Mammary microvascular endothelial cell (primary cell): ENCODE measurements around the gene POLD3. TPM values are rescaled to one million over a fixed set of nuclear protein-coding genes. Genes with fewer than 3 reads are reported as not detected.

Experiments
- total RNA-seq: library from RNA; depleted of rRNA; stranded (reverse); fragments of >200 nt; gene quantifications from 2 replicates; pipeline ENCODE4 v1.2.3, GENCODE V29; 2015

Gene POLD3
- 11.9 and 12.6 TPM in 2 replicates for total RNA-seq

GRCh38 chr11:74592441-74593362, at the start of gene POLD3:
POLD3 (plus strand) TSS chr11:74592582; CDS start chr11:74592659, 77 bp downstream.

Other genes with a start within 250 kb of the POLD3 start
- gene PGM2L1, start 194.1 kb upstream of the POLD3 start, total RNA-seq = 7.3 and 7.5 TPM in 2 replicates
- 0.15 and 0.27 TPM in 2 replicates for gene KCNE3, start 125.0 kb upstream of the POLD3 start, total RNA-seq
- gene LIPT2, start 98.9 kb upstream of the POLD3 start, total RNA-seq = 1.2 and 2.6 TPM in 2 replicates
- gene CHRDL2, start 138.8 kb downstream of the POLD3 start, total RNA-seq = not detected in 2 replicates
- gene RNF169, start 156.3 kb downstream of the POLD3 start, total RNA-seq = 19.4 and 20.0 TPM in 2 replicates